Measurements from ENCODE around the gene ATF5.
"Not testable (repeated sequence)": the region's sequence is repeated elsewhere in the genome, so short reads cannot be mapped to it uniquely, and the experiment has no call there.

DNA sequence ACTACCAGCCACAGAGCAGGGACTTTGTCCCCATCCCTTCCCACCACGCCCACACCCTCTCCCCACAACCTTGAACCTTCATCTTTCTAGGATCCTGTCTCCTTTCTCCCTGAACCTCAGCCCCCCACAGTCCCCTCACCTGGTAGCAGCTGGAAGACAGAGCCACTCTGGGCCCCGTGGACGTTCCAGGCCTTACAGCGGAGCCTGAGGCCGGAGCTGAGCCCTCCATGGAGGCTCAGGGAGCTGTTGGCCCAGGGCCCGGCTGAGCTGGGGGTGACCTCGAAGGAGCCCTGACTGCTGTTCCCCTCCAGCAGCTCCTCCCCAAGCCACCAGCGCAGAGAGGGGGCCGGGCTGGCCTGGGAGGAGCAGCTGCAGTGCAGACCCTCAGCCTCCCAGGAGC is 29.1 kb downstream of the ATF5 start:
- TF ChIP-seq, protein P1, sequence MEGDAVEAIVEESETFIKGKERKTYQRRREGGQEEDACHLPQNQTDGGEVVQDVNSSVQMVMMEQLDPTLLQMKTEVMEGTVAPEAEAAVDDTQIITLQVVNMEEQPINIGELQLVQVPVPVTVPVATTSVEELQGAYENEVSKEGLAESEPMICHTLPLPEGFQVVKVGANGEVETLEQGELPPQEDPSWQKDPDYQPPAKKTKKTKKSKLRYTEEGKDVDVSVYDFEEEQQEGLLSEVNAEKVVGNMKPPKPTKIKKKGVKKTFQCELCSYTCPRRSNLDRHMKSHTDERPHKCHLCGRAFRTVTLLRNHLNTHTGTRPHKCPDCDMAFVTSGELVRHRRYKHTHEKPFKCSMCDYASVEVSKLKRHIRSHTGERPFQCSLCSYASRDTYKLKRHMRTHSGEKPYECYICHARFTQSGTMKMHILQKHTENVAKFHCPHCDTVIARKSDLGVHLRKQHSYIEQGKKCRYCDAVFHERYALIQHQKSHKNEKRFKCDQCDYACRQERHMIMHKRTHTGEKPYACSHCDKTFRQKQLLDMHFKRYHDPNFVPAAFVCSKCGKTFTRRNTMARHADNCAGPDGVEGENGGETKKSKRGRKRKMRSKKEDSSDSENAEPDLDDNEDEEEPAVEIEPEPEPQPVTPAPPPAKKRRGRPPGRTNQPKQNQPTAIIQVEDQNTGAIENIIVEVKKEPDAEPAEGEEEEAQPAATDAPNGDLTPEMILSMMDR (IDR thresholded peaks at IDR 0.05), result not testable (repeated sequence)
- not testable (repeated sequence) for TF ChIP-seq ZFX (IDR thresholded peaks at IDR 0.05; ENCODE audit: borderline replicate concordance)
